ENCODE results near the gene GALNT18.

DNA sequence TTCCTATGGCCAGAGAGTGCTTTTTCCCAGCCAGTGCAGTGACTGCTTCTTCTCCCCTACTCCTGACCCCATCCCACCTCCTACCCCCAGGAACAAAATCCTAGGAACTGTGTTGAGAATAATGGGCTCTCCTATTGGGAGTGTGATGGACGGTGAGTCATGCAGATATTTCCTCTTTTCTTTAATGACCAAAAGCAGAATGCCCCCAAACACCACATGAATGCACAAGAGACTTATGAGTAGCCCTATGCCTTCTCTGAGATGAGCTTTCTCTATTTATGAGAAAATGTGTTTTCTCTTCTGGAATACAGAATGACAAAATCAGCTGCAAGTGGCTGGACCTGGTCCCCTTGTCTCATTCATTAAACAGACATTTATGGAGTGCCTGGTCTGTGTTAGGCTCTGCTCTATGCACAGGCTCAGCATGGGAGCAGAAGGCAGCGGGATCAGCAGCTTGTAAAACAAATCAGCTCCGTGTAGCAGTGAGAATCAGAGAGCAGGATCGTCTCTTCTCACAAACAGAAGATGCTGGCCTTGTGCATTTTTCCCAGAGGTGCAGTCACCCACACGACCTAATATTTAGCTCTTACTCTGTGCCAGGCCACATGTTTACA lies 47.5 kb upstream of the GALNT18 start:
- TF ChIP-seq CTCF (conservative IDR thresholded peaks at IDR 0.05) (no peak), EZH2 (IDR thresholded peaks at IDR 0.05; ENCODE audit: low read depth) (no peak)
